Measurements from ENCODE around the gene PLCG1.

PLCG1 gene

DNA sequence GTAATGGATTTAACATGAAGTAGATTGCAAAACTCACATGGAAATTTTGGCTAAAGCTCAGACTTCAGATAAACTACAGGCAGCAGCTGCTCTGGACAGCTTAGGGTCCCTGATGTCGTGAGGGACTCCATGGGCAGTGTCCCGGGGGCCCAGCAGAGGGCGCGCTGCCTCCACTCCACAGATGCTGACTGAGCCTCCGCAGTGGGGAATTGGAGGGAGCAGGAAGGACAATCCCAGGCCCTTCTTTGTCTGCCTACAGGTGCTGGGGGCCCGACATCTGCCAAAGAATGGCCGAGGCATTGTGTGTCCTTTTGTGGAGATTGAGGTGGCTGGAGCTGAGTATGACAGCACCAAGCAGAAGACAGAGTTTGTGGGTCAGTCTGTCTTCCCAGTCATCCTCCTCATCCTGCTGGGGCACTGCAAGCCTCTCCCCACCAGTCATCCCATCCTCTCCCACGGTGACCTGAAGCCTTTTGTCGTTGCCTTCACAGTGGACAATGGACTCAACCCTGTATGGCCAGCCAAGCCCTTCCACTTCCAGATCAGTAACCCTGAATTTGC is 35.9 kb downstream of the PLCG1 start:
- no peak overlapping the region for H3K27ac Mint-ChIP-seq
- no peaks in the 10 kb centered on the region for H3K27me3 Mint-ChIP-seq (ENCODE audit: low read depth, poor library complexity)
- no peak overlapping the region for H3K4me3 Mint-ChIP-seq
- H3K9me3 Mint-ChIP-seq, result no peaks in the 10 kb centered on the region
- TF ChIP-seq, protein P1, sequence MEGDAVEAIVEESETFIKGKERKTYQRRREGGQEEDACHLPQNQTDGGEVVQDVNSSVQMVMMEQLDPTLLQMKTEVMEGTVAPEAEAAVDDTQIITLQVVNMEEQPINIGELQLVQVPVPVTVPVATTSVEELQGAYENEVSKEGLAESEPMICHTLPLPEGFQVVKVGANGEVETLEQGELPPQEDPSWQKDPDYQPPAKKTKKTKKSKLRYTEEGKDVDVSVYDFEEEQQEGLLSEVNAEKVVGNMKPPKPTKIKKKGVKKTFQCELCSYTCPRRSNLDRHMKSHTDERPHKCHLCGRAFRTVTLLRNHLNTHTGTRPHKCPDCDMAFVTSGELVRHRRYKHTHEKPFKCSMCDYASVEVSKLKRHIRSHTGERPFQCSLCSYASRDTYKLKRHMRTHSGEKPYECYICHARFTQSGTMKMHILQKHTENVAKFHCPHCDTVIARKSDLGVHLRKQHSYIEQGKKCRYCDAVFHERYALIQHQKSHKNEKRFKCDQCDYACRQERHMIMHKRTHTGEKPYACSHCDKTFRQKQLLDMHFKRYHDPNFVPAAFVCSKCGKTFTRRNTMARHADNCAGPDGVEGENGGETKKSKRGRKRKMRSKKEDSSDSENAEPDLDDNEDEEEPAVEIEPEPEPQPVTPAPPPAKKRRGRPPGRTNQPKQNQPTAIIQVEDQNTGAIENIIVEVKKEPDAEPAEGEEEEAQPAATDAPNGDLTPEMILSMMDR (IDR thresholded peaks at IDR 0.05), result peak; percentile 95
- DNase-seq, result peak; percentile 87
- H3K36me3 Mint-ChIP-seq (ENCODE audit: low read depth), result peaks cover 66% of the 10 kb centered on the region
- peaks cover 11% of the 10 kb centered on the region for H3K4me1 Mint-ChIP-seq

DNA sequence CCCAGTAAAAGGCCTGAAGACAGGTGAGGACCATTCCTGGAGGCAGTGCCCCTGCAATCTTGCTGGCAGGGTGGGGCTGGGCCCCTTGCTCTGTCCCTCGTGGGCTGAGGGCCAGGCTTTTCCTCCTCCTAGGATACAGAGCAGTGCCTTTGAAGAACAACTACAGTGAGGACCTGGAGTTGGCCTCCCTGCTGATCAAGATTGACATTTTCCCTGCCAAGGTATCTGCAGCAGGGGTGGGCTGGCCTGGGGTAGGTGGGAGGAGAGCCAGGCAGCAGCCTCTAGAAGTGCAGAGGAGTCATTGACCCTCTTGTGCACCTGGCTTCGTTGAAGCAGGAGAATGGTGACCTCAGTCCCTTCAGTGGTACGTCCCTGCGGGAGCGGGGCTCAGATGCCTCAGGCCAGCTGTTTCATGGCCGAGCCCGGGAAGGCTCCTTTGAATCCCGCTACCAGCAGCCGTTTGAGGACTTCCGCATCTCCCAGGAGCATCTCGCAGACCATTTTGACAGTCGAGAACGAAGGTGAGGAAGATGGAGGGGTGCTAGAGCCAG is 36.5 kb downstream of the PLCG1 start:
- peaks cover 18% of the 10 kb centered on the region for H3K4me1 Mint-ChIP-seq
- H3K36me3 Mint-ChIP-seq (ENCODE audit: low read depth), result peaks cover 64% of the 10 kb centered on the region
- no peaks in the 10 kb centered on the region for H3K9me3 Mint-ChIP-seq
- H3K4me3 Mint-ChIP-seq, result no peak overlapping the region
- no peaks in the 10 kb centered on the region for H3K27me3 Mint-ChIP-seq (ENCODE audit: low read depth, poor library complexity)
- no peak for DNase-seq
- TF ChIP-seq, protein P1 (IDR thresholded peaks at IDR 0.05), result no peak
- H3K27ac Mint-ChIP-seq, result no peak overlapping the region

DNA sequence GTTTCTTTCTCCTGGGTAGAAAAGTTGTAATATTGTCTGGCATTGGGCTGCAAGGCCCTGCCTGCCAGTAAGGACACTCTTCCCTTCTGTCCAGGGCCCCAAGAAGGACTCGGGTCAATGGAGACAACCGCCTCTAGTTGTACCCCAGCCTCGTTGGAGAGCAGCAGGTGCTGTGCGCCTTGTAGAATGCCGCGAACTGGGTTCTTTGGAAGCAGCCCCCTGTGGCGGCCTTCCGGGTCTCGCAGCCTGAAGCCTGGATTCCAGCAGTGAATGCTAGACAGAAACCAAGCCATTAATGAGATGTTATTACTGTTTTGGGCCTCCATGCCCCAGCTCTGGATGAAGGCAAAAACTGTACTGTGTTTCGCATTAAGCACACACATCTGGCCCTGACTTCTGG is 37.0 kb downstream of the PLCG1 start:
- Mint-ChIP-seq H3K4me1 (peaks cover 22% of the 10 kb centered on the region), H3K27me3 (ENCODE audit: low read depth, poor library complexity) (no peaks in the 10 kb centered on the region), H3K9me3 (no peaks in the 10 kb centered on the region), H3K36me3 (ENCODE audit: low read depth) (peaks cover 63% of the 10 kb centered on the region), H3K27ac (peak overlapping the region; percentile 77), H3K4me3 (no peak overlapping the region)
- no peak for DNase-seq
- TF ChIP-seq, protein P1 (IDR thresholded peaks at IDR 0.05), result no peak

DNA sequence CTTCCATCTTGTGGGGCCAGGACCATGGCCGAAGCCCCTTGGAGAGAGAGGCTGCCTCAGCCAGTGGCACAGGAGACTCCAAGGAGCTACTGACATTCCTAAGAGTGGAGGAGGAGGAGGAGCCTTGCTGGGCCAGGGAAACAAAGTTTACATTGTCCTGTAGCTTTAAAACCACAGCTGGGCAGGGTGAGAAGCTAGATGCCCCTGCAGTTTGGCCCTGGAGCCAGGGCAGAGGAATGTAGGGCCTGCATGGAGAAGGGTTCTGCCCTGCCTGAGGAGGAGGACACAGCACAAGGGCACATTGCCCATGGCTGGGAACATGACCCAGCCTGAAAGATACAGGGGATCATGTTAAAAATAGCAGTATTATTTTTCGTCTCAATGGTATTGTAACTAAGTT is 37.4 kb downstream of the PLCG1 start:
- H3K27me3 Mint-ChIP-seq (ENCODE audit: low read depth, poor library complexity), result no peaks in the 10 kb centered on the region
- peaks cover 22% of the 10 kb centered on the region for H3K4me1 Mint-ChIP-seq
- H3K4me3 Mint-ChIP-seq, result no peak overlapping the region
- no peak for DNase-seq
- H3K27ac Mint-ChIP-seq, result peak overlapping the region; percentile 77
- H3K36me3 Mint-ChIP-seq (ENCODE audit: low read depth), result peaks cover 61% of the 10 kb centered on the region
- no peaks in the 10 kb centered on the region for H3K9me3 Mint-ChIP-seq
- TF ChIP-seq, protein P1 (IDR thresholded peaks at IDR 0.05), result no peak

DNA sequence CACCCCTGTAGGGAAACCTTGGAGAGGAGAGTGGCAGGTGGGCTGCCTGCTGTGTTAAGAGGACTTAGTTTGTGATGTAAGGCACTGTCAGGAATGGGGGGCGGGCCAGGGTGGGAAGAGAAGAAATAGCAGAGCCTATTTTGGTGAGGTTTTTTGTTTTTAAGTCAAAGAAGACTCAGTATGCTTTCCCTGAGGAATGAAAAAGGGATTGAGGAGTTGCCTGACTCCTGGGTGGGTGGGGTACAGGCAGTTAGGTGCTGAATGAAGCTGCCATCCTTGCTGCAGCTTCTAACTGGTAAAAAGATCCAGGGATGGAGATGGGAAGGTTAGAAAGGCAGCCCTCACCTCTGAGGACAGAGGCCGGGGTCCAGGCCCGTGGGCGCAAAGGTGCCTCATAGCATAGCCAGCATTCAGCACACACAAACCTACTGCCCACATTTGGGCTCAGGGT is 37.9 kb downstream of the PLCG1 start:
- Mint-ChIP-seq H3K4me3 (no peak overlapping the region), H3K4me1 (peaks cover 22% of the 10 kb centered on the region), H3K36me3 (ENCODE audit: low read depth) (peaks cover 60% of the 10 kb centered on the region), H3K9me3 (no peaks in the 10 kb centered on the region), H3K27me3 (ENCODE audit: low read depth, poor library complexity) (no peaks in the 10 kb centered on the region), H3K27ac (peak overlapping the region; percentile 77)
- TF ChIP-seq, protein P1 (IDR thresholded peaks at IDR 0.05), result no peak
- DNase-seq, result no peak

Data from nephron progenitor cell (in vitro differentiated cells).